ENCODE results near the gene USP49.

- TF ChIP-seq POLR2A (IDR thresholded peaks at IDR 0.05; ENCODE audit: low read depth, low read length) (no peak), TAF1 (IDR thresholded peaks at IDR 0.05; ENCODE audit: low read depth, low read length) (no peak), POLR2AphosphoS5 (IDR thresholded peaks at IDR 0.05; ENCODE audit: low read depth, low read length) (no peak), SPI1 (IDR thresholded peaks at IDR 0.05; ENCODE audit: low read depth, low read length) (no peak), POU2F2 (IDR thresholded peaks at IDR 0.05; ENCODE audit: low read depth, low read length) (no peak), PAX5 (IDR thresholded peaks at IDR 0.05; ENCODE audit: insufficient read depth, low read length, severe bottlenecking) (no peak)
These were observed 39.4 kb upstream of the USP49 start for GRCh38 chr6:41934278-41935192.

Measured in GM12891 (cell line).